ENCODE data around the gene MIR17HG. TPM values are rescaled to one million over a fixed set of nuclear protein-coding genes. Genes with fewer than 3 reads are reported as not detected.

MIR17HG gene
- polyA plus RNA-seq, 1 of the 3 experiments (the other 2 are of a cell fraction), result 0.51 TPM

- POLR2A ChIA-PET, result no interaction called here
- Histone ChIP-seq H3K4me1 (ENCODE audit: control insufficient read depth in 1 of 2, insufficient read depth in 2 of 2, low read depth in 1 of 2, low read length in 1 of 2) (no peaks in the 10 kb centered on the region), H4K20me1 (ENCODE audit: insufficient read depth) (no peaks in the 10 kb centered on the region), H3K27ac (ENCODE audit: low read depth in 2 of 2, low read length in 1 of 2) (no peak overlapping the region), H3K4me2 (no peak overlapping the region), H2AFZ (ENCODE audit: low read depth) (no peak overlapping the region), H3K79me2 (ENCODE audit: insufficient read depth) (no peaks in the 10 kb centered on the region), H3K9me3 (no peaks in the 10 kb centered on the region), H3F3A (replicated peaks; ENCODE audit: insufficient read depth) (no peaks in the 10 kb centered on the region), H3K27me3 (ENCODE audit: insufficient read depth) (no peaks in the 10 kb centered on the region), H3K4me3 (ENCODE audit: low read depth in 2 of 2, low read length in 1 of 2) (no peak overlapping the region), H3K9me2 (no peaks in the 10 kb centered on the region), H3K36me3 (replicated peaks in 1 of 2; ENCODE audit: control insufficient read depth in 1 of 2, insufficient read depth in 2 of 2, low read length in 1 of 2) (no peaks in the 10 kb centered on the region), H3K9ac (no peak overlapping the region)
- DNase-seq, result no peak
- CTCF ChIA-PET, result no interaction called here
- no peak for TF ChIP-seq RCOR1 (IDR thresholded peaks at IDR 0.05; ENCODE audit: low read length)
- no peak for TF ChIP-seq FOSL2 (IDR thresholded peaks at IDR 0.05; ENCODE audit: borderline replicate concordance, low read depth)
- no peak for TF ChIP-seq CHD2 (IDR thresholded peaks at IDR 0.05; ENCODE audit: low read length, partially characterized antibody)
- no peak for TF ChIP-seq NFIC (IDR thresholded peaks at IDR 0.05; ENCODE audit: borderline replicate concordance)
- no peak for TF ChIP-seq IRF3 (IDR thresholded peaks at IDR 0.05; ENCODE audit: low read depth, low read length)
- no peak for TF ChIP-seq TEAD4 (IDR thresholded peaks at IDR 0.05; ENCODE audit: borderline replicate concordance, insufficient read depth)
- no peak for TF ChIP-seq EZH2phosphoT487 (IDR thresholded peaks at IDR 0.05; ENCODE audit: borderline replicate concordance, low read depth)
- no peak for TF ChIP-seq TAF1 (IDR thresholded peaks at IDR 0.05; ENCODE audit: borderline replicate concordance, low read depth, low read length)
- no peak for TF ChIP-seq RAD21 (IDR thresholded peaks at IDR 0.05; ENCODE audit: low read length)
- 61% methylated on average over 5 of the region's 5 CpGs for WGBS (ENCODE audit: low lambda C conversion rate)
These were observed 44.5 kb upstream of the MIR17HG start for GRCh38 chr13:91303031-91303430.

- Histone ChIP-seq H3K9me2 (no peaks in the 10 kb centered on the region), H4K20me1 (ENCODE audit: insufficient read depth) (no peaks in the 10 kb centered on the region), H3K4me3 (ENCODE audit: low read depth in 2 of 2, low read length in 1 of 2) (no peak overlapping the region), H3K9ac (no peak overlapping the region), H3K4me2 (no peak overlapping the region), H3K79me2 (ENCODE audit: insufficient read depth) (no peaks in the 10 kb centered on the region), H3F3A (replicated peaks; ENCODE audit: insufficient read depth) (no peaks in the 10 kb centered on the region), H2AFZ (ENCODE audit: low read depth) (no peak overlapping the region), H3K4me1 (ENCODE audit: control insufficient read depth in 1 of 2, insufficient read depth in 2 of 2, low read depth in 1 of 2, low read length in 1 of 2) (no peaks in the 10 kb centered on the region), H3K9me3 (no peaks in the 10 kb centered on the region), H3K27me3 (ENCODE audit: insufficient read depth) (no peaks in the 10 kb centered on the region), H3K27ac (ENCODE audit: low read depth in 2 of 2, low read length in 1 of 2) (no peak overlapping the region; a peak in 1 of 4 replicates), H3K36me3 (replicated peaks in 1 of 2; ENCODE audit: control insufficient read depth in 1 of 2, insufficient read depth in 2 of 2, low read length in 1 of 2) (no peaks in the 10 kb centered on the region)
- DNase-seq, result no peak
- TF ChIP-seq MAX (IDR thresholded peaks at IDR 0.05; ENCODE audit: low read depth), result no peak
- no peak for TF ChIP-seq FOXJ3 (CRISPR knock-in tag; IDR thresholded peaks at IDR 0.05)
- TF ChIP-seq TAF1 (IDR thresholded peaks at IDR 0.05; ENCODE audit: borderline replicate concordance, low read depth, low read length), result no peak
- TF ChIP-seq SMC3 (IDR thresholded peaks at IDR 0.05; ENCODE audit: low read depth, low read length), result no peak
- TF ChIP-seq RCOR1 (IDR thresholded peaks at IDR 0.05; ENCODE audit: low read length), result no peak
- no peak for TF ChIP-seq NRF1 (IDR thresholded peaks at IDR 0.05; ENCODE audit: low read depth, low read length)
- TF ChIP-seq TCF12 (IDR thresholded peaks at IDR 0.05), result no peak
- TF ChIP-seq FOSL2 (IDR thresholded peaks at IDR 0.05; ENCODE audit: borderline replicate concordance, low read depth), result no peak
- TF ChIP-seq ELF1 (IDR thresholded peaks at IDR 0.05), result no peak
- no peak for TF ChIP-seq EZH2phosphoT487 (IDR thresholded peaks at IDR 0.05; ENCODE audit: borderline replicate concordance, low read depth)
- TF ChIP-seq REST (IDR thresholded peaks at IDR 0.05; ENCODE audit: low read depth, low read length), result no peak
- no peak for TF ChIP-seq CTCF (IDR thresholded peaks at IDR 0.05)
- TF ChIP-seq CHD2 (IDR thresholded peaks at IDR 0.05; ENCODE audit: low read length, partially characterized antibody), result no peak
- TF ChIP-seq MXI1 (IDR thresholded peaks at IDR 0.05; ENCODE audit: low read depth, low read length), result no peak
- no peak for TF ChIP-seq FOXM1 (IDR thresholded peaks at IDR 0.05; ENCODE audit: low read depth)
- TF ChIP-seq EP300 (IDR thresholded peaks at IDR 0.05; ENCODE audit: borderline replicate concordance in 1 of 2, low read depth in 1 of 2, low read length in 1 of 2), result no peak
- TF ChIP-seq TEAD4 (IDR thresholded peaks at IDR 0.05; ENCODE audit: borderline replicate concordance, insufficient read depth), result no peak
- POLR2A ChIA-PET, result no interaction called here
- CTCF ChIA-PET, result no interaction called here
- 26% methylated on average over 2 of the region's 2 CpGs for WGBS (ENCODE audit: low lambda C conversion rate)
These were observed 42.7 kb upstream of the MIR17HG start for GRCh38 chr13:91304741-91305140.

Measured in SK-N-SH (cell line).